GM18517 (cell line): ENCODE results near the gene FBXW7.

ENCODE experiments used
- ATAC-seq: cut with Tn5 transposase; IDR thresholded peaks from one replicate; pipeline ENCODE4 v1.9.1; 2021; ENCODE audit warnings: mild to moderate bottlenecking, moderate library complexity; ENCODE audit not compliant: unreplicated experiment

Gene FBXW7

GRCh38 chr4:152513078-152513477 lies 22.8 kb downstream of the FBXW7 start:
- ATAC-seq = no peak

DNA sequence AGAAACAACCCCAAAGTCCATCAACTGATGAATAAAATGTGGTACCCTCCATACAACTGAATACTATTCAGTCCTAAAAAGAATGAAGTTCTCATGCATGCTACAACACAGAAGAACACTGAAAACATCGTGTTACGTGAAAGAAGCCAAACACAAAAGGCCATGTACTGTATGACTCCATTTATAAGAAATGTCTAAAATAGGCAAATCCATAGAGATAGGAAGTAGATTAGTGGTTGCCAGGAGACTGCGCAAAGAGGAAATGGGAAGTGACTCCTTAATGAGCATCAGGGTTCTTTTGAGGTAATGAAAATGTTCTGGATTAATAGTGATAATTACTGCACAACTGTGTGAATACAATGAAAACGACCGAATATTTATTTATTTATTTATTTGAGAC lies 23.4 kb downstream of the FBXW7 start:
- ATAC-seq = no peak

DNA sequence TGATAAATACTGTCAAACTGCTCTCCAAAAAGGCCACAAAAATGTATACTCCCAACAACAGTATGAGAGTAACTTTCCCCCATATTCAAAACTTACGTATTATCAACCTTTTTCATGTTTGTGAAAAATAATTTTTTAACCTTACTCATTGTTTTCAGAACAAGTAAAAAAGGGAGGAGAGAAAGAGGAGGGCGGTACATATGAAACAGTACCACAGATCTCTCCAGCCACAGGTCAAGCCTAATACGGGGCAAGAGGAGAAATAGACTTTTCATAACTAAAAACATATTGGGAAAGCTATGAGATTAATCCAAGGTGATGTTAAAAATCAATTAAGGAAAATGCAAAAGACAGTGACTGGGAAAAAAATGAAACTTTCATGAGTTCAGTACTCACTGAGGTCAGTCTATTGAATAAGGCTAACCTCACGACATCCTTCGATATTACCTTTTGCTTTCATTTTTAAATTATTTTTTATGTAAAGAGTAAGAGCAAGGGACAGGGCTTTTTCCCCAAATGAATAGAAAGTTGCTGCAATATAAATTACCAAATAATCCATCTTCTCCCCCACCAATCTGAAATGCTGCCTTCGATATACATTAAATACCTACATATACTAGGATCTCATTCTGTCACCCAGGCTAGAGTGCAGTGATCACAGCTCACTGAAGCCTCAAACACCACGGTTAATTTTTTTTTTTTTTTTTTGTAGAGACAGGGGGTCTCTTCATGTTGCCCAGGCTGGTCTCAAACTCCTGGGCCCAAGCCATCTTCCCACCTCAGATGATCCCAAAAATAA lies 25.3 kb downstream of the FBXW7 start:
- ATAC-seq = peak; percentile 63

- no peak for ATAC-seq
These were observed 26.2 kb downstream of the FBXW7 start for GRCh38 chr4:152509595-152510225.

GRCh38 chr4:152508818-152509217 lies 27.1 kb downstream of the FBXW7 start:
- no peak for ATAC-seq

- ATAC-seq = no peak
These were observed 27.5 kb downstream of the FBXW7 start for GRCh38 chr4:152508386-152508785.

GRCh38 chr4:152503653-152504290 lies 32.1 kb downstream of the FBXW7 start:
- no peak for ATAC-seq

GRCh38 chr4:152501846-152502536 lies 33.9 kb downstream of the FBXW7 start:
- peak; percentile 34 for ATAC-seq

DNA sequence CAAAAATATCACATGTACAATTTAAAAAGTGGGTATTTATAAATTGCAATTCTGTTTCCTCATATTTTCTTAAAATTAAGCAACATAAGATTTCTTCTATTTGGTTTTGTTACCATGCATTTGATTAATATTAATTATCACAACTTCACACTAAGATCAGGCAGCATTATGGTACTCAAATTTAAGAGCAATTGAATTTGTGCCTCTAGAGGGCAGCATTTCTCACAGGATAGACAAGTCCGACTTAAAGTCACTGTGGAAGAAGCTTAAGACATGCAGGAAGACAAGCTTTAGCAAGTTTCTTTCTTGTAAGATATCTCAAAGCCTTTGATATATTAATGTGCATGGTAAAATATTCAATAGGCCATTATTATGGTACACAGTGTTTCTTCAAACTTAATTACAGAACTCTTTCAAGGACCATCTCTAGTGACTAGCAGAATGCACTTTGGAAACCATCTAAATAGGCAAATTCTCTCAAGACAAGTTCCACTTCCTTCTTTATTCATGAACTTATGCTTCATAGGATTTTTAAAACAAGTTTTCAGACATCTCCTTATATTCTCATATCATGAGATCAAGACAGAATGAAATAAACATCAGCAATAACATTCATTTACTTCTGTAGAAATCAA lies 35.0 kb downstream of the FBXW7 start:
- ATAC-seq = peak; percentile 58

- no peak for ATAC-seq
These were observed 35.6 kb downstream of the FBXW7 start for GRCh38 chr4:152500275-152500674.

DNA sequence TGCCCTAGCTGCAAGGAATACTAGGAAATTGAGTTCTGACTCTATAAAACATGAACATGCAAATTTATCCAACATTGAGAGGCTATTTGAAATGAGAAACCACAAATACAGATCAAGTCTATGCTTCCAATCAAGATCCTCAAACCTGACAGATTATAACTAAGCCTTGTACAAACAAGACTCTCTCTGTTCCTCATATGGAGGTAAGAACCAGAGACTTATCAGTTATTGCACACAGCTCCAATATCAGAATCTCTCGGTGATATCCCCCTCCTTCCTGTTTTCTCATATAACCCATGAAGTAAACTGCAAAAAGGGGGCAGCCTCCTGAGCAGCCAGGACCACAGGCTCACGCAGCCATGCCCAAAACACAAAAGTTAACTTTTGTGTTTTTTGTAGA lies 36.5 kb downstream of the FBXW7 start:
- ATAC-seq = no peak

- ATAC-seq = no peak
These were observed 41.9 kb downstream of the FBXW7 start for GRCh38 chr4:152494020-152494419.

GRCh38 chr4:152488246-152488645 lies 47.6 kb downstream of the FBXW7 start:
- ATAC-seq = no peak

DNA sequence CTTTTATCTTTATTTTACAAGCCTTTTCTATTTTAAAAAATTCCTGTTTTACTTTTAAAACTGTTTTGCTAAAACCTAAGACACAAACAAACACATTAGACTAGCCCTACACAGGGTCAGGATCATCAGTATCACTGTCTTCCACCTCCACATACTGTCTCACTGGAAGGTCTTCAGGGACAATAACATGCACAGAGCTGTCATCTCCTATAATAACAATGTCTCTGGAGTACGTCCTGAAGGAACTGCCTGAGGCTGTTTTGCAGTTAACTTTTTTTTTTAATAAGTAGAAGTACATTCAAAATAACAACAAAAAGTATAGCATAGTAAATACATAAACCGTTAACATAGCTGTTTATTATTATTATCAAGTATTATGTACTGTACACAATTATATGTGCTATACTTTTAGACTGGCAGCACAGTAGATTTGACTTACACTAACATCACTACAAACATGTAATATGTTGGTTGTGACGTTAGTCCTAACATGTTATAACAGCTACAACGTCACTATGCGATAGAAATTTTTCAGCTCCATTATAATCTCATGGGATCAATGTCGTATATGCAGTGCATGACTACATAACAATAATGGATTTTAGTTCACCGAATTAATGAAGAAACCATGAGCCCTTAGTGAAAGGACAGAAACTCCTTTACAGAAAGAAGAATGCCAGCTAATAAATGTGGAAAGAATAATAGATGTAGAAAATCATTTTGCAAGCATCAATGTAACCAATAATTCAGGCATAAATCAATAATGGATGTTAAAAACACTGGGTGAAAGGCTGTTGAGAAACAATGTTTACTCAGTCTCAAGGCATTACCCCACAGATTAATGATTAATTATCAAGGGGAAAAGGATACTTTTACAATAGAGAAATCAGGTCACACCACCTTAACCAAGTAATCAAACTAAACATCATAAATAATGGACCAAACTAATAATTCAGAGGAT lies 49.2 kb downstream of the FBXW7 start:
- ATAC-seq = no peak

- ATAC-seq = peak; percentile 95
These were observed 50.1 kb downstream of the FBXW7 start for GRCh38 chr4:152485726-152486276.

GRCh38 chr4:152482211-152482610 lies 53.7 kb downstream of the FBXW7 start:
- no peak for ATAC-seq

DNA sequence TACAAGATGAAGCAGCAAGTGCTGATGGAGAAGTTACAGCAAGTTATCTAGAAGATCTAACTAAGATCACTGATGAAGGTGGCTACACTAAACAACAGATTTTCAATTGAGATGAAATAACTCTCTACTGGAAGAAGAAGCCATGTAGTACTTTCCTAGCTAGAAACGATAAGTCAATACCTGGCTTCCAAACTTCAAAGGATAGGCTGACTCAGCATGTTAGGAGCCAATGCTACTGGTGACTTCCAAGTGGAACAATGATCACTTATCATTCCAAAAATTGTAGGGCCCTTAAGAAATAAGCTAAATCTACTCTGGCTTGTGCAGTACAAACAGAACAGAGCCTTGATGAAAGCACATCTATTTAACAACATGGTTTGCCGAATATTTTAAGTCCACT lies 55.0 kb downstream of the FBXW7 start:
- no peak for ATAC-seq

DNA sequence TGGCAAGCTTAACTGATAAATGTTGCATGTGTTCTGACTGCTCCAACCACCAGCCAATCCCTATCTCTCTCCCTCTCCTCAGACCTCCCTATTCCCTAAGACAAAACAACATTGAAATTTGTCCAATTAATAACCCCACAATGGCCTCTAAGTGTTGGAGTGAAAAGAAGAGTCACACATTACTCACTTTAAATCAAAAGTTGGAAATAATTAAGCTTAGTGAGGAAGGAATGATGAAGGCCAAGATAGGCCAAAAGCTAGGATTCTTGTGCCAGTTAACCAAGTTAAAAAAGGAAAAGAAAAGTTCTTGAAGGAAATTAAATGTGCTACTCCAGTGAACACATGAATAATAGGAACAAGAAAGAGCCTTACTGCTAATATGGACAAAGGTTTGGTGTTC lies 55.6 kb downstream of the FBXW7 start:
- no peak for ATAC-seq

- no peak for ATAC-seq
These were observed 56.4 kb downstream of the FBXW7 start for GRCh38 chr4:152479428-152480026.
